Thyroid gland (tissue), 4 donors: Measurements from ENCODE around the gene LCA5. TPM values are rescaled to one million over a fixed set of nuclear protein-coding genes. Genes with fewer than 3 reads are reported as not detected.
A peak's percentile ranks its signal among the peaks of the same experiment; 100 is the strongest.

ENCODE experiments used
- DNase-seq, 2 donors: peaks; one replicate each; pipeline ENCODE4 v3.0.0-alpha.2; 2019
- H3K27ac ChIP-seq, 3 donors: fragments of 200-600 bp; sonication (generic); 1 replicate in 2 of 3; 2 replicates in 1 of 3; pipeline ENCODE4 v1.5.1; 2016 to 2019; ENCODE audit warnings: mild to moderate bottlenecking in 1 of 3, moderate library complexity in 1 of 3
- H3K27me3 ChIP-seq: fragments of 200-600 bp; sonication (generic); one replicate; pipeline ENCODE4 v1.5.1; 2019
- H3K36me3 ChIP-seq, 2 donors: fragments of 200-600 bp; sonication (generic); one replicate each; pipeline ENCODE4 v1.5.1; 2016 to 2019
- H3K4me1 ChIP-seq, 2 donors: fragments of 200-600 bp; sonication (generic); one replicate each; pipeline ENCODE4 v1.5.1; 2017 to 2019
- H3K4me3 ChIP-seq, 3 donors: fragments of 200-600 bp; sonication (generic); replicated peaks in 1 of 3; 1 replicate in 2 of 3; 2 replicates in 1 of 3; pipeline ENCODE4 v1.5.1; 2016; ENCODE audit warnings: mild to moderate bottlenecking in 1 of 3
- H3K9me3 ChIP-seq: fragments of 200-600 bp; sonication (generic); one replicate; pipeline ENCODE4 v1.5.1; 2017
- POLR2A ChIP-seq, 2 donors: fragments of 450-650 bp; IDR thresholded peaks; one replicate each; pipeline ENCODE4 v1.6.1; 2017; ENCODE audit warnings: antibody characterized with exemption in 2 of 2, mild to moderate bottlenecking in 2 of 2, moderate library complexity in 1 of 2
- WGBS, 2 donors: methylation state at CpG; one replicate each; pipeline ENCODE4 v1.1.5; 2017; 5-methylcytosine and 5-hydroxymethylcytosine counted together
- intact Hi-C: fragments of 100-400 bp; cut with DNase I; formaldehyde crosslinking; loops from one replicate; pipeline ENCODE4 v1.15.1; 2023
- small RNA-seq: library from RNA; depleted of rRNA; stranded (forward); fragments of <200 nt; gene quantifications from one replicate; pipeline ENCODE3, GENCODE V24; 2016
- total RNA-seq, 4 donors: library from RNA; depleted of rRNA; stranded (reverse); fragments of >200 nt; gene quantifications; one replicate each; pipeline ENCODE4 v1.2.3, GENCODE V29; 2016
- TF ChIP-seq, protein P1 (sequence below), 6 experiments: fragments of 200-600 bp in 3 of 6; fragments of 450-650 bp in 3 of 6; sonication (generic) in 3 of 6; IDR thresholded peaks; one replicate each; pipeline ENCODE4 v1.5.1; 2016 to 2019; ENCODE audit warnings: antibody characterized with exemption in 6 of 6, mild to moderate bottlenecking in 2 of 6, inconsistent platforms in 1 of 6, moderate library complexity in 1 of 6

The LCA5 gene
- total RNA-seq, 4 donors from 2014 or later = 13.7 to 18.8 (median 16.3) TPM

- H3K9me3 ChIP-seq = no peaks in the 10 kb centered on the region
- H3K27ac ChIP-seq = no peak overlapping the region
- TF ChIP-seq POLR2A (IDR thresholded peaks at IDR 0.05) = no peak
- TF ChIP-seq, protein P1, sequence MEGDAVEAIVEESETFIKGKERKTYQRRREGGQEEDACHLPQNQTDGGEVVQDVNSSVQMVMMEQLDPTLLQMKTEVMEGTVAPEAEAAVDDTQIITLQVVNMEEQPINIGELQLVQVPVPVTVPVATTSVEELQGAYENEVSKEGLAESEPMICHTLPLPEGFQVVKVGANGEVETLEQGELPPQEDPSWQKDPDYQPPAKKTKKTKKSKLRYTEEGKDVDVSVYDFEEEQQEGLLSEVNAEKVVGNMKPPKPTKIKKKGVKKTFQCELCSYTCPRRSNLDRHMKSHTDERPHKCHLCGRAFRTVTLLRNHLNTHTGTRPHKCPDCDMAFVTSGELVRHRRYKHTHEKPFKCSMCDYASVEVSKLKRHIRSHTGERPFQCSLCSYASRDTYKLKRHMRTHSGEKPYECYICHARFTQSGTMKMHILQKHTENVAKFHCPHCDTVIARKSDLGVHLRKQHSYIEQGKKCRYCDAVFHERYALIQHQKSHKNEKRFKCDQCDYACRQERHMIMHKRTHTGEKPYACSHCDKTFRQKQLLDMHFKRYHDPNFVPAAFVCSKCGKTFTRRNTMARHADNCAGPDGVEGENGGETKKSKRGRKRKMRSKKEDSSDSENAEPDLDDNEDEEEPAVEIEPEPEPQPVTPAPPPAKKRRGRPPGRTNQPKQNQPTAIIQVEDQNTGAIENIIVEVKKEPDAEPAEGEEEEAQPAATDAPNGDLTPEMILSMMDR (IDR thresholded peaks at IDR 0.05) = no peak
- intact Hi-C loops = no loop called here
- H3K4me1 ChIP-seq = no peaks in the 10 kb centered on the region
- DNase-seq = no peak
- no peaks in the 10 kb centered on the region for H3K36me3 ChIP-seq
- H3K4me3 ChIP-seq = no peak overlapping the region
- H3K27me3 ChIP-seq = no peaks in the 10 kb centered on the region
Observed at GRCh38 chr6:79441192-79441591, 96.0 kb downstream of the LCA5 start.

DNA sequence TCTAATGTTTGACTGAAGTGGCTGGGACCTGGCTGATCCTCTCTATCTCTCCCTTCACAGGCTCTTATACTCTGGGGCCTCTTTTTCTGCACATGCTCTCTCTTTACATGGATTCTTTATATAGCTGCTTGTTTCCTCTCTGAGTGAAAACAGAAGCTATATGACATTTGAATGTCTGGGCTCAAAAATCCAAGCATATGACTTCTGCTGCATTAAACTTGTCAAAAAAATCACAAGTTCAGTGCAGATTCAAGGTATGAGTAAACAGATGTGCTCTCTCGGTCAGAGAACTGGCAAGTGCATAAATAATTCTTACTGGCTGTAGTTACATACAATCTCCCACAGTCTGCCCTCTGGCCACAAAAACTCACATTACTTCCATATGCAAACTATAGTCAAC, 96.6 kb downstream of the LCA5 start:
- TF ChIP-seq, protein P1 (IDR thresholded peaks at IDR 0.05) = no peak
- no peak for TF ChIP-seq POLR2A (IDR thresholded peaks at IDR 0.05)
- 92 to 93% methylated on average over 1 of the region's 1 CpG for WGBS, 2 donors
- no peaks in the 10 kb centered on the region for H3K27me3 ChIP-seq
- H3K4me3 ChIP-seq = no peak overlapping the region
- no peak for DNase-seq
- H3K36me3 ChIP-seq = no peaks in the 10 kb centered on the region
- intact Hi-C loops = no loop called here
- H3K9me3 ChIP-seq = no peaks in the 10 kb centered on the region
- no peak overlapping the region for H3K27ac ChIP-seq
- no peaks in the 10 kb centered on the region for H3K4me1 ChIP-seq

DNA sequence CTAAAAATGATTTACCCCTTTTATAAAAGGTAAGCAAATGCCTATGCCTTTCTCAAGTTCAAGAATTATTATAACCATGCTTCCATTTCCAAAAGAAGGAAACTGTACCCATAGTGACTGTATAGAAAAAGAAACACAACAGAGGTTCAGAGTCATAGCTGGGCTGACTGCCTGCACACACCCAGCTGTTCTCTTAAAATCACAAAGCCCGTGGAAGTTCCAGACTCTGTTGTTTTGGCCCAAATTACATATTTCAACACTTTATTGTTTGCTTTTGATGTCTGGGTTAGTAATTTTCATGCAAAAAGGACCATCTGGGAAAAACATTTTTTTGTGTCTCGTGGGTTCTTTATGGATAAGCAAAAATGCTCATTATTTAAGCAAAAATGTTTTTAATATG, 99.2 kb downstream of the LCA5 start:
- no peaks in the 10 kb centered on the region for H3K9me3 ChIP-seq
- no peak for TF ChIP-seq POLR2A (IDR thresholded peaks at IDR 0.05)
- TF ChIP-seq, protein P1 (IDR thresholded peaks at IDR 0.05) = no peak
- H3K4me1 ChIP-seq = peaks cover 0 to 5% of the 10 kb centered on the region in 2 donors
- no peaks in the 10 kb centered on the region for H3K36me3 ChIP-seq
- no peaks in the 10 kb centered on the region for H3K27me3 ChIP-seq
- DNase-seq = peak; percentile 10 to 51
- H3K4me3 ChIP-seq = no peak overlapping the region
- H3K27ac ChIP-seq = no peak overlapping the region
- 38 to 41% methylated on average over 2 of the region's 2 CpGs for WGBS, 2 donors
- intact Hi-C loops = no loop called here

DNA sequence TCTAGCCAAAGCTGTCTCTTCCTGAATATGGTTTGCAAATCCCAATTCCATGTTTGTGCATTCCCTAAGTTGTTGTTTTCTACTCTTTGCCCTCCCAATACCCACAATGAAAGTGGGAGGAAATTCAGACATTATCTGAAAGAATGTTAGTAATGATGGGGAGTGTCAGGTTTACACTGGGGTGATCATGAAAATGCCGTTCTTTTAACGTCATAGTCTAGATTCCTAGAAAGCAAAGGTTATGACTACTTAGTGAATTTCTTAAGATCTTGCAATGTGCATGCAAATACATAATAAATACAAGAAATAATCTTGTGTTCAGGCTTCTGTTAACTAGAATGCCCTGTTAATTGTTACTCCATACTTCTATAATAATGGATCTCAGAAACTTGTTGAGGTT, 101.0 kb downstream of the LCA5 start:
- Histone ChIP-seq H3K4me1 (peaks cover 0 to 5% of the 10 kb centered on the region in 2 donors), H3K4me3 (no peak overlapping the region), H3K36me3 (no peaks in the 10 kb centered on the region), H3K27ac (no peak overlapping the region), H3K27me3 (no peaks in the 10 kb centered on the region), H3K9me3 (no peaks in the 10 kb centered on the region)
- TF ChIP-seq POLR2A (IDR thresholded peaks at IDR 0.05) = no peak
- intact Hi-C loops = no loop called here
- no peak for DNase-seq
- 82 to 93% methylated on average over 2 of the region's 2 CpGs for WGBS, 2 donors

DNA sequence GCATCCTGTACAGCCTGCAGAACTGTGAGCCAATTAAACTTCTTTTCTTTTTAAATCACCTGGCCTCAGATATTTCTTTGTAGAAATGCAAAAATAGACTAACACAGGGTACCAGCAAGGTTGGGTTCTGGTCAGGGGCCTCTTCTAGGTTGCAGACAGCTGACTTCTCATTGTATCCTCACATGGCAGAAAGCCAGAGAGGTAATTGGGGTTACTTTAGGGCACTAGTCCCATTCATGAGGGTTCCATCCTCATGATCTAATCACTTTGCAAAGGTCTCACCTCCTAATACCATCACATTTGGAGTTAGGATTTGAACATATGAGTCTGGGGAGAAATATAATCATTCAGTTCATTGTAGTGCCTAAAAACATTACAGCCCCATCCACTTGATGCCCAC, 101.5 kb downstream of the LCA5 start:
- Histone ChIP-seq H3K9me3 (no peaks in the 10 kb centered on the region), H3K4me3 (no peak overlapping the region), H3K27me3 (no peaks in the 10 kb centered on the region), H3K36me3 (no peaks in the 10 kb centered on the region), H3K27ac (no peak overlapping the region), H3K4me1 (peaks cover 0 to 5% of the 10 kb centered on the region in 2 donors)
- DNase-seq = no peak
- intact Hi-C loops = no loop called here
- no peak for TF ChIP-seq POLR2A (IDR thresholded peaks at IDR 0.05)
- TF ChIP-seq, protein P1 (IDR thresholded peaks at IDR 0.05) = no peak

Small RNA genes lying within 50 kb of the gene (small RNA-seq; reads per million reads assigned to genes)
- not detected for gene DBIP1

Other genes with a start within 250 kb of the LCA5 start
- 100 to 1,000 TPM; 170 to 225 (median 183) TPM for gene SH3BGRL2, start 93.9 kb upstream of the LCA5 start, total RNA-seq